ENCODE results near the gene PIGU.

PIGU gene

DNA sequence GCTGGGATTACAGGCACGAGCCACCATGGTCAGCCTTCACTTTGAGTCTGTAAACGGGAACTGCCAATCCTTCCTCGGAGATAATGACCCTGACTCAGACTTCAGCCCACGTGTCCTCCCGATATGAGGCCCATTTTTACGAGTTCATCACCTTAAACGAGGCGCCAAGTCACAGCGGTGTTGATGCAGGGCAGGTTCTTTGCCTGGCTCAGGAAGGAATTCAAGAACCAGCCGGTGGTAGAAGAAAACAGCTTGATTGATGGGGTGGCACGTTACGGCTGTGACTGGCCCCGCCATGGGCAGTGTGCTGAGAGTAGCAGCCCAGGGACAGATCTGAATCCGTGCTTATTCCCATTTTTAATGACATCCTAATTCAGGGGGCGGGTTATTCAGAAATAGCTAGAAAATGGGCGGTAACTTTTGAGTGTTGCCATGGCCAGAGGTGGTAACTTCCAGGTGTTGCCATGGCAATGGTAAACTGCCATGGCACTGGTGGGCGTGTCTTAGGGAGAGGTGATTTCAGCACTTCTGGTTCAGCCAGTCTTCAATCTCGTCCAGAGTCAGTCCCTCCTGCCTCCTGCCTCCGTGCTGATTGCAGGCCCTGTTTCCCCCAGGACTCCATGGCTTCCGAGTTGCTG, 127.5 kb downstream of the PIGU start:
- no peak for FAIRE-seq

DNA sequence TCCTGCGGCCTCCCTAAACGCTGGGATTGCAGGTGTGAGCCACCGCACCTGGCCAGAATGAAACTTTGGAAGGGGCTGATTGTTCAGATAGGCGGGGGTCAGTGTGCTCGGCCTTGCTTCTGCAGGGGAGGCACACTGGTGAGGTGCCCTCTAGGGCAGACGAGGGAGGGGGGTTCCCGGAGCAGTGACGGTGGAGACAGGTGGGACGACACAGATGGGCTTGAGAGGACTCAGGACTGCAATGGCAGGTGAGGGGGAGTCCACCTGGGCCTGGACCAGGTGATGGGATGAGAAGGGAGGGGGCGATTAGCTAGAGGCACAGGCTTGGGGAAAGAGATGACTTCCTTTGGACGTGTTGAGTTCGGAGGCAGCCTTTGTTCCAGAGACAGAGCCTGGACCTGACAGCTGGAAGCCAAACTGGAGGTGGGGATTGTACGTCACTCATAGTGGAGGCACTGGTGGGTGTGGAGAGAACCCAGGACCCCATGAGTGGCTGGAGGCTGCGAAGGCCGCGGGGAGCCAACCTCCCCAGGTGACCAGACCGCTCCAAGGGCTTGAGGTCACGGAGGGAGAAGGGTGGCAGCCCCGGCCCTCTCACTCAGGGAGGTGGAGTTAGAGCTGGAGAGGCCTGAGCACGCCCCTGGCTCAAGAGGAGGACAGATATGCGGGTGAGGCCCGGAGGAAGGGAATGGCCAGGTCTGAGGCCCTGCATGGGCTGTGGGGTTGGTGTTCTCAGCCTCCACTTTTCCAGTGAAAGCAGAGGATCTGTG, 128.9 kb downstream of the PIGU start:
- no peak for FAIRE-seq

DNA sequence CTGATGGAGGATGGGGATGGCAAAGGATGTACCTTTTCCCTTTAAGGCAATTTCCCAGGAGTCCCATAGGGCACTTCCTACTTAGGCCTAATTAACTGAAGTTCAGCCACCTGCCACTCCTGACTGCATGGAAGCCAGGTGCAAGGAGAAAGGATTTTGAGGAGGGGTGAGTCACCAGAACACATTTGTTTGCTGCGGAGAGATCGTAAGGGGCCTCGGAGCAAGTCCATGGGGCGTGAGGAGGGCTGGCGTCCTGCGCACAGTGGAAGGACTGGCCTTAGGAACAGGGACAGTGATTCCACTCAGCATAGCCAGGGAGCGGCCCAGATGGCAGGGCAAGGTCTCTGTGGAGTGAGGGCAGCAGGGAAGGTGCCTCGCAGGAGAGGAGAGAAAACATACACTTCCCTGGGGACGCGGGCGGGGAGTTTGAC, 130.1 kb downstream of the PIGU start:
- FAIRE-seq: no peak

DNA sequence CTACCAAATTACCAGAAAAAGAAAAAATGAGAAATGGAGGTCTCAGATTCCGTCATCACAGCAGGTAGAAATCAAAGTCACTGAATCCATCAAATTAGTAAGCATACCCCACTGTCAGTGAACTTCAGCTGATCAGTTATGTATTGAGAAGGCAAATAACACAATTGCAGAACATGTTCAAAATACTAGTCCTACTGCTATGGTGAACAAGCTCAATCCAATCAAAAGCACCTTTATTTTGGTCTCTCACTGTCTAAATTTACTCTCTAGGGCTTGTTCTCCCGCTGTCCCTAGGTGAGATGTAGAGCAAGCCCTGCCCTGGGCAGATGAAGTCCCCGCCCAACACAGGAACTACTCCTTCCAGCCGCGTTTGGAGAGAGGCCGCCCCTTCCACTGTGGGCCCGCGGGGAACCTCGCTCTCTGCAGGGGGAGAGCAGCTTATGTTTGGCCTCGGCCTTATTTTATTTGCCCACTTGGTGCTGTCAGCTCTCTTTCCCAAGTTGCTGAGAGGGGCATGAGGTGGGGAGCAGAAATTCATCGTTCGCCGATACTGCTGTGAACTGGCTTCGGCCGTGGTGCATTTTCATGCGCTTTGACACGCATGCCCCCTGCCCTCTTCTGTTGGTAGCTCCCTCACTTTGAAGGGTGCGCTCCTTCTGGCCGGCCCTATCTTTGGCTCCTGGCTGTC, 132.6 kb downstream of the PIGU start:
- FAIRE-seq: no peak

DNA sequence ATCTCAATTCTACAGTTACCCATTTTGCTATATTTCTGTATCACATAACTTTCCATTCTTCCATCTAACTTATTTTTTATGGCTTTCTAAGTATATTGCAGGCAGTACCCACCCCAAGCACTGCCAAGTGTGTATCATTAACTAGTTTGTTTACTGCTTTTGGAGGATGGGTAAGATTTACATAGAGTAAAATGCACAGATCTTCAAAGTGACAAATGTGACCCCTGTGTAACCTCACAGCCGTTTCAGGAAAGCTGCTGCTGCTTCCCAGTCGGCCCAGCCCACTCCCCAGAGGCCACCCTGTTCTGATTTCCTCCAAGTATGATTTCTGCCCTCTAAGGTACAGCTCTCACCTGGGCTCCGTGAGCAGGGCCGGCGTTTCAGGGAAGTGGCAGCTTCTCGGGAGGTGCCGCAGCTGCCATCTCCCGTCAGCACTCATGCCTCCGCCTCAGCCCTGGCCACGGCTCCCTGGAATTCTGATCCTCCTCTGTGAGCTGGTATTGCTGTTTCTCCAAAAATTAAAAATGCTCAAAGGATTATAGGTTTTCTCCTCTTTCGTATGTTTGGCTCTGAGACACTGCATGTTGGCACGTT, 133.3 kb downstream of the PIGU start:
- no peak for FAIRE-seq

DNA sequence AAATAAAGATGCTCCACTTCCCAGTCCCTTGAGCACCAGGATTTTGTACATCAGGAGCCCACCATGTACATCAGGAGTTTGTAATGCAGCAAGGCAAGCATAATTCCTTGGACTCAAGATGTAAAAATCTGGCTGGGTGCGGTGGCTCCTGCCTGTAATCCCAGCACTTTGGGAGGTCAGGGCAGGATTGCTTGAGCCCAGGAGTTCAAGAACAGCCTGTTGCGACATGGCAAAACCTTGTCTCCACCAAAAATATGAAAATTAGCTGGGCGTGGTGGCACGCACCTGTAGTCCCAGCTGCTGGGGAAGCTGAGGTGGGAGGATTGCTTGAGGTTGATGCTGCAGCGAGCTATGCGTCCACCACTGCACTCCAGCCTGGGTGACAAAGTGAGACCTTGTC, 134.5 kb downstream of the PIGU start:
- no peak for FAIRE-seq

DNA sequence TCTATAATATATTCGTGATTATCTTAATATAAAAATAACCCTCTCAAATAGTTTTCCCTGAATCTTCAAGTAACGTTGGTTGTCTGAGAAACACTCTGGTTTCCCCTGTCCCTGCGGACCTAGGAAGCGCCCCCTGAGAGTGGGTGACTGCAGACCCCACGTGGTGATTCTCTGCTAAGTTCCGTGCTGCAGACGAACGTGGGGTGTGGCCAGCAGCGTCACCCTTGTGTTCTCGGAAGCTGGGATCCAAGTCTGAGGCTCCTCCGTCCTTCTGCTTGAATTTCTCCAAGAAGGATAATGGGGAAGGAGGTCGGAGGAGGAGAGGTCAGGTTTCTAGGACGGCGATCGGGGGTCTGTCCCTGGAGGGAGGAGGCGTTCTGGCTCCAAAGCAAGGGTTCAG, 135.0 kb downstream of the PIGU start:
- no peak for FAIRE-seq

DNA sequence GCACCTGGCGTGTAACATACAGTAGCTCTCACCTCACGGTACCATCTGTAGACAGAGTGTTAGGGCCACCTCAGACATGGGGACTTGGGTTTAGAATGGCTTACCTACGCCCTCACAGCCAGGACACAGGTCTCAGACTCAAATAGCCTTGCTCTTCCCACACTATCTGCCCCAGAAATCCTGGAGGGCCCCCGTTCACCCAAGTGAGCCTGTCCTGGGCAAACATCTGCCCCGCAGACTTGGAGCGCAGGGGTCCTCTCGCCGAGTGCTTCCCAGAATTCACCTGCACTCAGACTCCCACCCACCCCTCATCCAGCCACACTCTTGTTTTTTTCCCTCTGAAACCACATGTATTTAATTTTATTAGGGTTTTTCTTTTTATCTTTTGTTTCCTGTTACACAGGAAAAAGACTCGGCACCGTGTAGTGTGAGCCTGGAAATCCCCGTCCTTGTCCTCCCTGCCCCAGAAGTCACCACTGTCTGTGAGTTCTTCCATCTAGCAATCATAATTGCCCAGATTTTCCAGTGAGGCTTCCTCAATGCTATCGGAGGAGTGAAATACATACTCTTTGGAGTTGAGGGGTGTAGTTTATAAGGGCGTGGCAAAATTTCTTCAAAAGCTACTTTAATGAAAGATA, 135.5 kb downstream of the PIGU start:
- no peak for FAIRE-seq

DNA sequence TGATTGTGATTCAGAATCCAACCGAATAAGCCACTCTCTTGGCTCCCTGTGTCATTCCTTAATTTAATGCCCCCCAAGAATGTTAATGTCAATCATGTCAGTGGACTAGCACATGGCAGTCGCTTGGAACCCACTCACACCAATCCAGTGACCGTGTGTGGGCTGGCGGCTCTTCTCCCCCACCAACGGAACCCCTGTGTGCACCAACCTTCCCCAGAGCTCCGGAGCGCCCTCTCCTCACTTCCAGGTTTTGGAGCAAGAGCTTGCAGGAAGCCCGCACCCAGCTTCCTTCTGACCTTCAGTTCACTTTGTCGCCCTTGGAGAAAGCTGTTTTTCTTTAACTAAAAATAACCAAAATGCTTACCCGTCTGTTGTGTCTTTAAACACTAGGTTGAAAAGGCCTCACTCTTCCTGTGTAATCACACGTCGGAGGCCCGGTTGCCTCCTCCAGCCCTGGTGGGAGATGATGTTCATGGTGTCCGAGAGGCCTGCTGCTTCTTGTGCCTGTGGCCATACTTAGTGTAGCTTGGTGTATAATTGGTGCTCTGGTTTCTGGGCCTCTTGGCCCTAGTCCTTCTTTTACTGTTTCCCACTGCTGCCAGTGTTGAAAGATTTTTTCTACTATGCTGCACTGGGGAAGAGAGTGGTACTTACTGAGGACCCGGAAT, 136.2 kb downstream of the PIGU start:
- no peak for FAIRE-seq

DNA sequence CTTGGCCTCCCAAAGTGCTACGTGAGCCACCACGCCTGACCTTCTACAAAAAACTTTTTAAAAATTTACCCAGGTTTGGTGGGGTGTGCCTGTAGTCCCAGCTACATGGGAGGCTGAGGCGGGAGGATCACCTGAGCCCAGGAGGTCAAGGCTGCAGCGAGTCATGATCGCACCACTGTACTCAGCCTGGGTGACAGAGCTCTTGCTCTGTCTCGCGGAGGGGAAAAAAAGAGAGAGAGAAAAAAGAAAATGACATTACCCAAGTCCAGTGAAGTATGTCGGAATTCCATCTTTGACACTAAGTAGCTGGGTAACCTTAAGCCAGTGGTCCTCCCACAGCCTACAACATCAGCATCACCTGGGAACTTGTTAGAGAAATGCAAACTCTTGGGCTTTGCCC, 137.1 kb downstream of the PIGU start:
- FAIRE-seq: no peak

DNA sequence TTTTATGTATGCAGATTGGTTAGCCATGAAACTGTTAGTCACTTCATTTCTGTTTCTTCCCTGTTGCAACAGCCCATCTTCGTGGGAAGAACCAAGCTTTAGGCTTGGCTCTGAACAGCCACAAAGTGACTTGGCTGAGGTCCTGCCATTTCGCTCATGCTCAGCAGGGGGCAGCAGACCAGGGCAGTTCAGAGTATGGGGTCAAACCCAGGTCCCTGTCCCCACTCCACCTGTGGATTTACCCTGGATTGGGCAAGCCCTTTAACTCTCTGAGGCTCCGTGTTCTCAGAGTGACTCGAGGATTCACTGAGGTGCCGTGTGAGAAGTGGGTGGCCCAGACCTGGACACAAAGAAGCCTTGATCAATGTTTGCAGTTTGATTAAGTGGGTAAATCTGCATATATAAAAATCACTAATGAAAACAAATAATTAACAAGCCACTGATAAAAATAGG, 138.2 kb downstream of the PIGU start:
- FAIRE-seq: no peak

DNA sequence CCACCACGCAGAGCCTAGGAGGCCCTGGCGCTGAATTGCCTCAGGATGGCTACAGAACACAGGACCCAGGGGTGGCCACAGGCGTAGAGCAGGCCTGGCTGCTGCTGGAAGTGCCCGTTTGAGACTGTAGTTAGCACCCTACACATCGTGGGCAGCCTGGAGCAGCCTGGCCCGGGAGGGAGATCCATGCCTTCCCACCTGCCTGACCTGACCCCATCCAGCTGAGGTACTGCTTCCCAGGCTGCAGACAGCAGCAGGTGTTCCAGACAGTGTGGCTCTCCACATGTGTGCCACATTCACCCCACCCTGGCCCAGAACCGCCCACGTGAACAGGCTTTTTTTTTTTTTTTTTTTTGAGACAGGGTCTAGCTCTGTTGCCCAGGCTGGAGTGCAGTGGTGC, 139.2 kb downstream of the PIGU start:
- no peak for FAIRE-seq

DNA sequence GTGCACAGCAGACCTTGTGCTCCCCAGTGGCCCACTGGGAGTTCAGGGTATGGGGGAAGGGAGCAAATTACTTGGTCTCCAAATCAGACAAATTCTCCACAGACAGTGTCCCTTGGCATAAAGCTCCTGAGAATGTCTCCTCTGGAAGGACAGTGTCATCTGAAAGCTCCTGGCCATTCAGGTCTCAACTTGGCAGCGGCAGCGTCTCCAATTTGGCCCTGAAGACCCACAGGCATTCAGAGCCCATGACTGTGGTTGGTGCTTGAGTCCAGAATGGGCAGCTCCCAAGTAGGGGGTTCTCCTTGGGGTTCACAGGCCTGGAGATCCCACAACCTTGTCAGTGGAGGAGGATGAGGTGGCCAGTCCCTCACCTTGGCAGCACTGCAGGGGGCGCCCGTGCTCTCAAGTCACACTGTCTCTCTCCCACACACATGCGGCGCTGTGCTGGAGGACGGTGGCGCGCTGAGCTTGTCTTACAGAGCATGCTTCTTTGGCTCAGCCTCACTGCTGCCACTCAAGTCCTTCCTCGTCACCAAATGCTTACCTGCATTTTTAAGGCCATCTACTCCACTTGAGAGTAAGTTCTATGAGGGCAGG, 140.0 kb downstream of the PIGU start:
- FAIRE-seq: no peak

DNA sequence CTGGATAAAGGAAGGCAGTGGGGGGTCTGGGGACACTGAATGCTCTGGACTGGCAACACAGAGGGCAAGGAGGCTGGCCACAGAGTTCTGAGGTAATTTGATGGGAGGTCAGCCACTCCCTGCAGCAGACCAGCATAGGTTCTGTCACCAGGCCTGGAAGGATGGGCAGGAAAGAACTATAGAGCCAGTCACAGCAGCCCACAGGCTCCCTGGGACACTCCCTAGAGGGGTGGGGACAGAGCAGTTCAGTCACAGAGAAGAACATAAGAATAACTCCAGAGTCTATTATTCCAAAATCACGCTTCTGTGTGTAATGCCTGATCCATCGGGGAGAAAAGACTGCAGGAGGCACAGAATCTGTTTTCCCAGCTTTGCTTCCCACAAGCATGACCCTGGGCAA, 141.0 kb downstream of the PIGU start:
- FAIRE-seq: no peak

DNA sequence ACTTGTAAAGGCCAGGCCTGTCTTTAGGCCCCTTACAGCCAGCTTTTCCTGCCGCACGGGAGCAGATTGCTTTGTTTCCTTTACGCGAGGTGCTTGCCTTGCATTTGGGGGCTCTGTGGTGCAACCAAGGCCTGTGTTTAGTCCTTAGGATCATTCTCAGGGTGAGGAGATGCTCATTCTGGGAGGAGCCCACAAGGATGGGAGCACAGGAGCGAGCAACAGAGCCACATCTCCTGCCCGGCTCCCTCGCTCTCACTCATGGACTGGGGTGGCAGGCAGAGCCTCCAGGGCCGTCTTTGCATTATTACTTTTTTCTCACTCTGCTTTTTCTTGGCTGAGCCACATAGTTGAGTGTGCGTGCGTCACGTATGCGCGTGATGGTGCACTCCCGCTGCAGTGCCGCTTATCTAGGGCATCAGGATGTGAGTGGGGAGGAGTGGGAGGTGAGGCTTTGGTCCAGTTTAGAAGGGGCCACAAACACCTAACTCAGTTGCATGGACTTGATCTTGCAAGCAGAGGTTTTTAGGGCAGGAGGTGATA, 141.5 kb downstream of the PIGU start:
- FAIRE-seq: no peak

DNA sequence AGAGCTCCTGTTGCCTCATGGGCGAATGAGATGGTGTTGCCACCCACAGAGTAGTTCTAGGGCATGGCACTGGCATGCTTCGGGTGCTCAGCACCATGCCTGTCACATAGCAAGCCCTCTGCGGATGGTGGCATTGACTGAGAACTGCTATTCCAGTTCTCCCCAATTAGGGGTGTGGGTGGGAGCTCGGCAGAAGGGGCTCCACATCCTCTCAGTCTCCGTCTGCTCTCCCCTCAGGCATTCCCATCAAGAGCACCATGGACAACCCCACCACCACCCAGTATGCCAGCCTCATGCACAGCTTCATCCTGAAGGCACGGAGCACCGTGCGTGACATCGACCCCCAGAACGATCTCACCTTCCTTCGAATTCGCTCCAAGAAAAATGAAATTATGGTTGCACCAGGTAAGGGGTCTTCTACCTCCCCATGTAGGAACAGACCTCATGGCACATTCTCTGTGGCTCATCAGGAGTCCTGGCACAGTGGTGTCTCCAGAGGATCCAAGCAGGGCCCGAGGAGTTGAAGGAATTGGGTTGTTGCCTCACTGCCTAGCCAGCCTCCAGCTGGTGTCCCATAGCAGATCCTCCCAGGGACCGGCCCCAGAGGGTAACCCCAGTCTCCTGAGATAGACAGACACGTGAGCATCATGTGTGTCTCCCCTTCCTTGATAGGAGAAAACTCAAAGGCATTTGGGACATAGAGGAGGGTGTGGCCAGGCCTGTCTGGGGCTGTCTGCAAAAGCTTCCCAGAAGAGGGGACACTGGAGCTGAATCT, 142.3 kb downstream of the PIGU start:
- FAIRE-seq: no peak

DNA sequence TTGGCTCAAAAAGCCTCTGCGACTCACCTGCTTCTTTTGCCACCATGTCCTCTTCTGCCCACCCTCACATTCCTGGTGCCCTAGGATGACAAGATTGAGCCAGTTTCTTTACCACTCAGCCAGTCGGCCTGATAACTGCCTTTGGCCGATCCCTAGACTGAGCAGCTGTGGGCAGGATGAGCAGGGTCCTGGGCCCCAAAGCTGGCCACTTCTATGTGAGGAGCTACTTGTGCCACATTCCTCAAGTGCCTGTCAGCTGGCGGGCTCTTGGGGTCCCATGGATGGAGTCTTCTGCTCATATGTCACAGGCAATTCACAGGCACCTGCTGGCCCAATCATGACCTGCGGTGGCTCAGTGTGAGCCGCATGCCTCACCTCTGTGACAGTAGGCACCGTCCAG, 144.1 kb downstream of the PIGU start:
- FAIRE-seq: no peak

DNA sequence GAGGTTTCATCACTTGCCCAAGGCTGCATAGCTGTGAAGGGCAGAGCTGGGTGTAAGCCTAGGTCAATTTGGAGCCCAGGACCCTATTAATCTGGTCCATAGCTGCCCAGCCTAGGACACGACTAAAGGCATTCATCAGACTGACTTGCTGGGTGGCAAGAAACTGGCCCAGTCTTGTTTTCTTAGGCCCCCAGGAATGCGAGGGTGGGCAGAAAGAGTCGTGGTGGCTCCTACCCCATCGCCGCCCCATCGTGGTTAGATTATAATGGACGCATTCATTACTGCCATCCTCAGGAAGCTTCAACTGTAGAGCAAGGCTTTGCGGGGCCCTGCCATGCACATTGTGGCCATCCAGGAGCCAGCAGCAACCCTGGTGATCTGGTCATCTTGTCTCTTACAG, 144.6 kb downstream of the PIGU start:
- no peak for FAIRE-seq

DNA sequence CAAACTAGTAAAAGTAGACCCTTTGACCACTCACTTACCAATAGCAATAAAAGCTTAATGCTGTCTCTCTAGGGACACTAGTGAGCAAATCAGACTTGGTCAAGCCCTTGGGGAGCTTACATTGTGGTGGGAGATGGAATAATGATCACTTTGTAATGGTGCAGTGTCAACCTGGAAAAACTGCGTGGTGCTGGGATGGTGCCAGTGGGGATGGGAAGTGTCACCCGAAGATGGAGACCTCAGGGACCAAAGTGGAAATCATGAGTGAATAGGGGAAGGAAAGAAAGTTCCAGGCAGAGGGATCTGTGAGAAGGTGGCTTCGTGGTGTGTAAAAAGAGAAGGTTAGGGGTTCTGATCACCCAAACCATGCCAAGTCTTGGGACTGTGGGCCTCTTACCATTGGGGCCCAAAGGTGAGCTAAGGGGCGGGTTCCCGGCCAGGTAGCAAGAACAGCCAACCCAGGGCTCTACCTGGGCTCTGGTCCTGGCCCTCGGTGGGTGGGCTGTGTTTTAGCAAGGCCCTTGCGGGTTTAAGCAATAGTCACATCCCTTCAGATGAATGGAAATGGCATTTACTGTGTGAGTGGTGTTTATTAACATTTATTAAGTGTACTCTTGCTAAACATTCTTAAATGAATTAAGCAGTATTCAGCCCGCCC, 145.2 kb downstream of the PIGU start:
- FAIRE-seq: no peak

DNA sequence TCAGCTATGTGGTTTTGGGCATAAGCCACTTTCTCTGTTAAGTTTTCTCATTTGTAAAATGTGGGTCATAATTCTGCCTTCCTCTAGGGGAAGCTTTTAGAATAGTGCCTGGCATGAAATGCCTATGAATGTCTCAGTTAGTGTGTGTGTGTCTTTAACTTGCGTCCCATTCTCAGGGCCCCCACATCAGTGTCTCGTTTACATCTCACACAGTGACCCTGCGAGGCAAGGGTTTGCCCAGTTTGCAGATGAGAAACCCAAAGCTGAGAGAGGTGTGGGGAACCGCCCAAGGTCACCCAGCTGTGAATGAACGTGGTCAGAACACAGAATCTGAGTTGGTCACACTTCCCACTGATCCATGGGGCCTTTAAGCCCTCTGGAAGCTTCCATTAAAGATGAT, 146.6 kb downstream of the PIGU start:
- FAIRE-seq: no peak

DNA sequence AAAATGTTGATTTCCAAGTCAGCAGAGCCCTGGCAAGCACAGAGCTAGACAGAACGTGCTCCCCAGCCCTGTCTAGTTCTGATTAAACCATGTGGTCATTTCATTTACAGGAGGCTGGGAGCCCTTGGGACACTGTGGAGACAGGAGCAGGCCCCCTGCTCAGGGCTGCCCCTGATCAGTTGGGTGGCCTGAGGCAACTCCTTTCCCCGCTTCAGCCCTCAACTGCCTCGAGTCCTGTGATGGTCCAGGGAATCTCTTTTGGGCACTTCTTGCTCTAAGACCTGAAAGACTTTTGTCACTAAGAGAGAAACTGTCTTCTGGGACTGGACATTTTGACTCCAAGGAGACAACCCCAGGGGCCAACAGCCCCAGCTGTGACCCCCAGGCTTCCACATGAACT, 147.2 kb downstream of the PIGU start:
- FAIRE-seq: no peak
